ENCODE results near the gene AKR1C1.
A peak's percentile ranks its signal among the peaks of the same experiment; 100 is the strongest.
"Not testable (repeated sequence)": the region's sequence is repeated elsewhere in the genome, so short reads cannot be mapped to it uniquely, and the experiment has no call there.

AKR1C1 gene

DNA sequence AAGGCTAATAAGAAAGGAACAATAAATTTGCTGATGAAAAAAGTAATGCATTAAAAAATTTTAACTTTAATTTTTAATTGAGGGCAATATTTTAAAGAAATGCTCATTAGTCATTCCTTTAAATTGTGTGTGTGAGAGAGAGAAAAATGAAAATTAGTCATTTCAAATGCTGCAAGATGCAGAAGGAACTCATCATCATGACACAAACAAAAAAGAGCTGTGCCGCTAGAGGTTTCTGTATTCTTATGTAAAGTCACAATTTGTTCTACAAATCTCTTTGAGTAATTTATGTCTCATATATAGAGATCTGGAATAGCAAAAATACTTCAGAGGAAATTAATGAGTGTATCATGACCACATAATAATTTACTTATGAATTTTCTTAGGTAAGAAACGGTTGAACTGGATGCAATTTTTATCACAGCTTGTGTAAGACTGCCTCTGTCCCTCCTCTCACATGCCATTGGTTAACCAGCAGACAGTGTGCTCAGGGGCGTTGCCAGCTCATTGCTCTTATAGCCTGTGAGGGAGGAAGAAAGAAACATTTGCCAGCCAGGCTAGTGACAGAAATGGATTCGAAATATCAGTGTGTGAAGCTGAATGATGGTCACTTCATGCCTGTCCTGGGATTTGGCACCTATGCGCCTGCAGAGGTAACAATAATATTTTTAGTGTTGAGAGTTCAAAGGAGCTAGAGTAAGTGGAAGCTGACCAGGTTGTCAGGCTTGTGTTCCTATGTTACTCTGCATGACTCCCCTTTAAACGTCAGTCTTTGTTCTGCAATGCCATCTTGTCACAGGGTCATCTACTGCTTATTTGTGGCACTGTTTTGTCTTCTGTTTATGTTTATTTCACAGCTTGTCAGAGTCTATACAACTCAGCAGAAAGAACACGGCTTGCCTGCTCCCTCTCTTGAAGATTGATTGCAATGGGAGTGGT, at the start of gene AKR1C1:
TSS of gene AKR1C1 (plus strand) at position 540 of the 939 bp plus-strand sequence. CDS start at position 570, 30 bp downstream.
- peaks cover 14% of the 10 kb centered on the region for H3K9me3 Mint-ChIP-seq
- not testable (repeated sequence) for DNase-seq; H3K27ac Mint-ChIP-seq; H3K27me3 Mint-ChIP-seq (ENCODE audit: low read depth, poor library complexity); H3K4me1 Mint-ChIP-seq; H3K36me3 Mint-ChIP-seq (ENCODE audit: low read depth)
- H3K4me3 Mint-ChIP-seq, result peak within 1 kb of the TSS; percentile 72

DNA sequence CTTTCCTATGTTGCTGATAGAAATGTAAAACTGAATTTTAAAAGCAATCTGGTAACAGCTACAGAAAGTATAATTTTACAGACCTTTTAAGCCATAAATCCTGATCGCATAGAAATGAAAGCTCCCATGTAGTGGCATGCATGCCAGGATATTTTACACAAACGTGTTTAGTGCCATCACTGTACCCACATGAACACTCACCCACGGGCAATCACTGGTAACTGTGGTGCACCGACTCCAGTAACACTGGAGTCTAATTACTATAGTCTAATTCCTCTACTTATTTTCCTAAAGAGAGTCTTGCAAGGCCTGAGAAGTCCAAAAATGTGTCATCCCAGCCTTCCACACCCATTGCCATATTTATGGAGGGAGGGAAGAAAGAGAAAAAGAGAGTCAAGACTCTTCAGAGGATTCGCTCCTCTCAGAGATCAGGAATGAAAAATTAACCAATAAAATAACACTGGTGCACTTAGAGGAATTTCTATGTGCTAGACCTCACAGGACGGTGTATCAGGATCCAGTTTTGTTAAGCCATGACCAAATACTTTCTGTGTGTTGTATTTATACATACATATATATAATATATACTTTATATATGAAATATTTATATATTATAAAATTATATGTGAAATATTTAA, 48.9 kb upstream of the AKR1C1 start:
- Mint-ChIP-seq H3K27me3 (ENCODE audit: low read depth, poor library complexity) (no peaks in the 10 kb centered on the region), H3K27ac (no peak overlapping the region), H3K4me1 (no peaks in the 10 kb centered on the region), H3K4me3 (no peak overlapping the region), H3K36me3 (ENCODE audit: low read depth) (peaks cover 19% of the 10 kb centered on the region), H3K9me3 (peaks cover 27% of the 10 kb centered on the region)
- TF ChIP-seq, protein P1, sequence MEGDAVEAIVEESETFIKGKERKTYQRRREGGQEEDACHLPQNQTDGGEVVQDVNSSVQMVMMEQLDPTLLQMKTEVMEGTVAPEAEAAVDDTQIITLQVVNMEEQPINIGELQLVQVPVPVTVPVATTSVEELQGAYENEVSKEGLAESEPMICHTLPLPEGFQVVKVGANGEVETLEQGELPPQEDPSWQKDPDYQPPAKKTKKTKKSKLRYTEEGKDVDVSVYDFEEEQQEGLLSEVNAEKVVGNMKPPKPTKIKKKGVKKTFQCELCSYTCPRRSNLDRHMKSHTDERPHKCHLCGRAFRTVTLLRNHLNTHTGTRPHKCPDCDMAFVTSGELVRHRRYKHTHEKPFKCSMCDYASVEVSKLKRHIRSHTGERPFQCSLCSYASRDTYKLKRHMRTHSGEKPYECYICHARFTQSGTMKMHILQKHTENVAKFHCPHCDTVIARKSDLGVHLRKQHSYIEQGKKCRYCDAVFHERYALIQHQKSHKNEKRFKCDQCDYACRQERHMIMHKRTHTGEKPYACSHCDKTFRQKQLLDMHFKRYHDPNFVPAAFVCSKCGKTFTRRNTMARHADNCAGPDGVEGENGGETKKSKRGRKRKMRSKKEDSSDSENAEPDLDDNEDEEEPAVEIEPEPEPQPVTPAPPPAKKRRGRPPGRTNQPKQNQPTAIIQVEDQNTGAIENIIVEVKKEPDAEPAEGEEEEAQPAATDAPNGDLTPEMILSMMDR (IDR thresholded peaks at IDR 0.05), result no peak
- no peak for DNase-seq

DNA sequence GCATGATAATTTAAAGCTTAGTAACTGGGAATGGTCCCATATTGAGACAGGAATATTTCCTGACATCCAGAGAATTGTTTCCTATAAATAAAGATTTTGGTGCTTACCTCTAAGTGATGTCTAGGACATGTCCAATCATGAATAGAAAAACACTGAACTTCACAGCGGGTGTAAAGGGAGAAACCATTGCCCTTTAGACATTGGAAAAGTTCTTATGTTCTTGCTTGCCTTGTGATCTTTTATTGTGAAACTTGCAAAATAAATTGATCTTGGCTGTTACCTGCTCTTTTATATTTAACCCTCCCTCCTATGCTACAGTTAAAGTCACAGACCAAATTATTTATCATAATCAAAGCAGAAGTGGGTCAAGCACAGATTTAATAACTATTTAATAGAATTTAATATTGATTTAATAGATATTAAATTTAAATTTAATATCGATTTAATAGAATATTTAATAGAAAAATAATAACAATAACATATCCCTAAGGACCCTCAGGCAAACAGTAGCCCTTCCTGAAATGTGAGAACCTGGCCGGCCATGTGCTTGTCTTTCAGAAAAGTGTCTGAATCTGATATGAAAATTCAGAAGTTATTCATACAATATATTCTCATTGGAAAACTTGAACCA, 47.0 kb upstream of the AKR1C1 start:
- no peak for DNase-seq
- peaks cover under 1% of the 10 kb centered on the region for H3K36me3 Mint-ChIP-seq (ENCODE audit: low read depth)
- no peak overlapping the region for H3K27ac Mint-ChIP-seq
- H3K4me1 Mint-ChIP-seq, result no peaks in the 10 kb centered on the region
- TF ChIP-seq, protein P1 (IDR thresholded peaks at IDR 0.05), result no peak
- H3K27me3 Mint-ChIP-seq (ENCODE audit: low read depth, poor library complexity), result no peaks in the 10 kb centered on the region
- H3K9me3 Mint-ChIP-seq, result peaks cover 8% of the 10 kb centered on the region
- no peak overlapping the region for H3K4me3 Mint-ChIP-seq

DNA sequence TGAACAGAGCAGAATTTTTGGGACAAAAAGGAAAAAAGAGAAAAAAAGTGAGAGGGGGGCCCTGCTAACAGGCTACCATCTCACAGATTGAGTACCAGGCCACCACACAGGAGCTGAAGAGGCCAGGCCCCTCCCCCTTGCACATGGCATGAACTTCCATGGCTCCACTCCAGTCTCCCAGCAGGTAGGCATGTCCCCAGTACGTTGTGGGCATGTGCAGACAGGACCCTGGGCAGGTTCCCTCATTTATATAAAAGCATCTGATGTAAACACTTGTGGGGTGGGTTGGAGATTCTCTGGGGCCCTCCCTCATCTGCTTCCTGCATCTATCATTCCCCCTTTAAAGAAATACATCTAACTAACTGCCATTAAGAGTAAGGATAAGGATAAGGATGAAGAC, 45.0 kb upstream of the AKR1C1 start:
- no peaks in the 10 kb centered on the region for H3K4me1 Mint-ChIP-seq
- H3K36me3 Mint-ChIP-seq (ENCODE audit: low read depth), result no peaks in the 10 kb centered on the region
- peaks cover 11% of the 10 kb centered on the region for H3K9me3 Mint-ChIP-seq
- DNase-seq, result no peak
- TF ChIP-seq, protein P1 (IDR thresholded peaks at IDR 0.05), result no peak
- no peak overlapping the region for H3K4me3 Mint-ChIP-seq
- no peaks in the 10 kb centered on the region for H3K27me3 Mint-ChIP-seq (ENCODE audit: low read depth, poor library complexity)
- H3K27ac Mint-ChIP-seq, result peak overlapping the region; percentile 50

DNA sequence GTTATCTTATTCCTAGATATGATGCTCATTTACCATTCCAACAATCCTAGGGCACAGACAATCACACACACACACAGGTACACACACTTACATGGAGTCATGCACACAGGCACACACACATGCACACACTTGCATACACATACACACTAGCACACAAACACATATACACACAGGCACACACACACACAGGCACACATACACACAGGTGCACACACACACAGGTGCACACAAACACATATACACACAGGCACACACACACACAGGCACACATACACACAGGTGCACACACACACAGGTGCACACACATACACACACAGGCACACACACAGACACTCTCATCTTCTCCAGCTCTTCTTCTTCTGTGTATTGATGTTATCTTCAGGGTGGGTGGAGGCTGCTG, 38.7 kb upstream of the AKR1C1 start:
- H3K4me3 Mint-ChIP-seq; H3K4me1 Mint-ChIP-seq; H3K27me3 Mint-ChIP-seq (ENCODE audit: low read depth, poor library complexity); H3K27ac Mint-ChIP-seq; DNase-seq: not testable (repeated sequence)
- H3K36me3 Mint-ChIP-seq (ENCODE audit: low read depth), result peaks cover 17% of the 10 kb centered on the region
- peaks cover 45% of the 10 kb centered on the region for H3K9me3 Mint-ChIP-seq

DNA sequence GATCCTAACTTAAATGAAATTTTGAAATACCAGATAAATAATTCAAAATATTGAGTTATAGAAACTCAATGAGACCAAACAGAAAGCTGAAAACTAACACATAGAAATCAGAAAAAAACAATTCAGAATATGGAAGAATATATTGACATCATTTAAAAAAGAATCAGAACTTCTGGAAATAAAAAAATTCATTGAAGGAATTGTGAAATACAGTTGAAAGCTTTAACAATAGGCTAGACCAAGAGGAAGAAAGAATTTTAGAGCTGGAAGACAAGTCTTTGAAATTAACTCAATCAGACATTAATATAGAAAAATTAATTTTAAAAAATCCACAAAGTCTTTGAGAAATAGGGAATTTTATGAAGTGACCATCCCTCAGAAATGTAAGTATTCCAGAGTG, 36.8 kb upstream of the AKR1C1 start:
- Mint-ChIP-seq H3K27ac (no peak overlapping the region), H3K27me3 (ENCODE audit: low read depth, poor library complexity) (no peaks in the 10 kb centered on the region), H3K4me3 (no peak overlapping the region), H3K9me3 (peaks cover 61% of the 10 kb centered on the region), H3K36me3 (ENCODE audit: low read depth) (peaks cover 27% of the 10 kb centered on the region), H3K4me1 (no peaks in the 10 kb centered on the region)
- no peak for DNase-seq
- TF ChIP-seq, protein P1 (IDR thresholded peaks at IDR 0.05), result no peak

Measured in nephron progenitor cell (in vitro differentiated cells).